Uterus (tissue), 4 donors: ENCODE data around the gene YBX1. TPM values are rescaled to one million over a fixed set of nuclear protein-coding genes. Genes with fewer than 3 reads are reported as not detected.

Source experiments
- DNase-seq, 2 donors: peaks; one replicate each; pipeline ENCODE4 v3.0.0-alpha.2; 2019 to 2020
- H3K27ac ChIP-seq, 2 donors: fragments of 200-600 bp; sonication (generic); 1 replicate in 1 of 2; 2 replicates in 1 of 2; pipeline ENCODE4 v1.5.1; 2016 to 2018
- H3K27me3 ChIP-seq, 2 donors: fragments of 200-600 bp; sonication (generic); one replicate each; pipeline ENCODE4 v1.5.1; 2018 to 2019; ENCODE audit warnings: control low read depth in 1 of 2
- H3K36me3 ChIP-seq, 2 donors: fragments of 200-600 bp; sonication (generic); one replicate each; pipeline ENCODE4 v1.5.1; 2019; ENCODE audit warnings: control low read depth in 1 of 2
- H3K4me1 ChIP-seq, 2 donors: fragments of 200-600 bp; sonication (generic); one replicate each; pipeline ENCODE4 v1.5.1; 2018 to 2019; ENCODE audit warnings: control low read depth in 1 of 2
- H3K4me3 ChIP-seq, 2 donors: fragments of 200-600 bp; sonication (generic); 1 replicate in 1 of 2; 2 replicates in 1 of 2; pipeline ENCODE4 v1.5.1; 2018 to 2019; ENCODE audit warnings: mild to moderate bottlenecking in 1 of 2
- H3K9me3 ChIP-seq, 2 donors: fragments of 200-600 bp; sonication (generic); one replicate each; pipeline ENCODE4 v1.5.1; 2019; ENCODE audit warnings: control low read depth in 1 of 2
- POLR2A ChIP-seq, 2 donors: fragments of 450-650 bp; IDR thresholded peaks; one replicate each; pipeline ENCODE4 v1.6.1; 2016; ENCODE audit warnings: antibody characterized with exemption in 2 of 2, mild to moderate bottlenecking in 1 of 2, moderate library complexity in 1 of 2
- intact Hi-C: fragments of 100-400 bp; cut with DNase I; formaldehyde crosslinking; loops from one replicate; pipeline ENCODE4 v1.15.1; 2023; ENCODE audit warnings: low total_unique reads
- total RNA-seq, 4 donors: library from RNA; depleted of rRNA in 3 of 4; stranded (reverse); fragments of >200 nt in 3 of 4; gene quantifications; one replicate each; pipeline versions ENCODE4 v1.1.0 to v1.2.4, GENCODE V29; 2014 to 2023
- TF ChIP-seq, protein P1 (sequence below), 4 experiments: fragments of 200-600 bp in 2 of 4; fragments of 450-650 bp in 2 of 4; sonication (generic) in 2 of 4; IDR thresholded peaks; one replicate each; pipeline ENCODE4 v1.5.1; 2016 to 2019; ENCODE audit warnings: antibody characterized with exemption in 4 of 4, mild to moderate bottlenecking in 2 of 4, moderate library complexity in 1 of 4
- donor health status: DM: yes; HTN: yes; CAD: no.

YBX1 gene
- total RNA-seq, 4 donors from 2014 or later, result 282 to 387 (median 333) TPM

DNA sequence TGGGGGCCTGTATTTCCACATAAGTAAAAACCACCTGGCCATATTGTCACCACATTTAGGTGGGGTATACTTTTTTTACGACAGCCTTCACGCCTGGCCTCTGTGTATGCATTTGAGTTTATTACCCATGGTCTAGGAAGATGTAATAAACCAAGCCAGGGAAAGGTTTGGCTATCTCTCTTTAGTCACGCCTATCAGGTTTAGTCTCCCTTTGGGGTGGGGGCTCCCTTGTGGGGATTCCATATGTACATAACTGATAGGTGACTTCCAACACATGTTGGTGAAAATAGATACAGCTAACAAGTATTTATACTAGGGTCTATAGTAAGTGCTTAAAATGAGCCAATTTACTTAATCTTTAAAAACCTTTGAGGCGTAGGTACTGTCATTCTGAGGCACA lies 4.2 kb downstream of the YBX1 start:
- Histone ChIP-seq H3K4me3 (no peak overlapping the region), H3K27me3 (no peaks in the 10 kb centered on the region)
- intact Hi-C loops, result no loop called here

DNA sequence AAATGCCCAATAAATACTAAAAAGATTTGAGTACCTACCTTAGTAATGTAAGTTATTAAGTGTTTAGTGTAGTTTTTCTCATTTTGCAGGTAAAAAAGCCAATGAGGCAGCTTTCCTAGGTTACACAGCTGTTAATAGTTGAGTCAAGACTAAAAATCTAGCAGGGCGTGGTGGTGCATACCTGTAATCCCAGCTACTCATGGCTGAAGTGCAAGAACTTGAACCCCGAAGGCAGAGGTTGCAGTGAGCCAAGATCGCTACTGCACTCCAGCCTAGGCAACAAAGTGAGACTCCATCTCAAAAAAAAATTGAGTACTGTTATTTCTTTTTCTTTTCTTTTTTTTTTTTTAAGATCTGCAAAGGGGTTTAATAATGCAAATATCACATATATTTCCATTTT lies 7.7 kb downstream of the YBX1 start:
- no peak overlapping the region for H3K27ac ChIP-seq

More for the DNA sequence above, 4.2 kb downstream of the YBX1 start:
- no peaks in the 10 kb centered on the region for H3K9me3 ChIP-seq
- no peak overlapping the region for H3K27ac ChIP-seq
- peaks cover 14 to 22% of the 10 kb centered on the region in 2 donors for H3K4me1 ChIP-seq
- TF ChIP-seq, protein P1, sequence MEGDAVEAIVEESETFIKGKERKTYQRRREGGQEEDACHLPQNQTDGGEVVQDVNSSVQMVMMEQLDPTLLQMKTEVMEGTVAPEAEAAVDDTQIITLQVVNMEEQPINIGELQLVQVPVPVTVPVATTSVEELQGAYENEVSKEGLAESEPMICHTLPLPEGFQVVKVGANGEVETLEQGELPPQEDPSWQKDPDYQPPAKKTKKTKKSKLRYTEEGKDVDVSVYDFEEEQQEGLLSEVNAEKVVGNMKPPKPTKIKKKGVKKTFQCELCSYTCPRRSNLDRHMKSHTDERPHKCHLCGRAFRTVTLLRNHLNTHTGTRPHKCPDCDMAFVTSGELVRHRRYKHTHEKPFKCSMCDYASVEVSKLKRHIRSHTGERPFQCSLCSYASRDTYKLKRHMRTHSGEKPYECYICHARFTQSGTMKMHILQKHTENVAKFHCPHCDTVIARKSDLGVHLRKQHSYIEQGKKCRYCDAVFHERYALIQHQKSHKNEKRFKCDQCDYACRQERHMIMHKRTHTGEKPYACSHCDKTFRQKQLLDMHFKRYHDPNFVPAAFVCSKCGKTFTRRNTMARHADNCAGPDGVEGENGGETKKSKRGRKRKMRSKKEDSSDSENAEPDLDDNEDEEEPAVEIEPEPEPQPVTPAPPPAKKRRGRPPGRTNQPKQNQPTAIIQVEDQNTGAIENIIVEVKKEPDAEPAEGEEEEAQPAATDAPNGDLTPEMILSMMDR (IDR thresholded peaks at IDR 0.05), result no peak
- TF ChIP-seq POLR2A (IDR thresholded peaks at IDR 0.05), result no peak
- no peaks in the 10 kb centered on the region for H3K36me3 ChIP-seq
- no peak for DNase-seq

DNA sequence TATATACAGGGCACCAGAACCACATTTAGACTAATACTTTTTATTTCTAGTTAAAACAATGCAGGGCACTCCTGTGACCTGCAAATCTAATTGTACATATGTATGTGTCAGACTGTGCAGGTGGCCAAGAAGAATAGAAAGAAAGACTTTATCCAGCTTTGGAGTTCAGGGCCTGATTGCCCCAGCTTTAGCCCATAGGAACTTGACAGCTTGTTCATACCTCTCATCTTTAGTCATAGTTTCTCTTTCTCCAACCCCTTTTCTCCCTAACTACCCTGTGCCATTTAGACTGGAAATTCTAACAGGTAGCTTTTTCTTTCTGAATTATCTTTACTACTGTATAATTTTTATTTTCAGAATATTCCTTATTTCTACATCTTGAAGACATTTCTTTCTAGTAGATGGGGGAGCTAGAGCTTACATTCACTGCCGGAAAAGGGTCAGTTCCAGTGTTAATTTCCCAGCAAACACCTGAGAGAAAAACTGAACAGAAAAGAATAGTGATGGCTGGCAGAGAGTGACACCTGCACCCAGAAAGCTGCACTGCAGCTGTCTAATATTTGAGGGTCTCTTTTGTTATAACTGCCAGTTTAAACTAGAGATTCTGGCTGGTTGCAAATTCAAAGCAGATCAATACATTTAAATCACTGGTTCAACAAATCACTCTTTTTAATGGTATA lies 8.4 kb downstream of the YBX1 start:
- no peaks in the 10 kb centered on the region for H3K9me3 ChIP-seq
- no peak for DNase-seq
- peaks cover 3 to 9% of the 10 kb centered on the region in 2 donors for H3K4me1 ChIP-seq
- TF ChIP-seq POLR2A (IDR thresholded peaks at IDR 0.05), result no peak
- H3K27me3 ChIP-seq, result no peaks in the 10 kb centered on the region
- no peaks in the 10 kb centered on the region for H3K36me3 ChIP-seq
- intact Hi-C loops, result no loop called here
- no peak overlapping the region for H3K4me3 ChIP-seq
- H3K27ac ChIP-seq, result no peak overlapping the region

More for the DNA sequence above, 7.7 kb downstream of the YBX1 start:
- H3K4me1 ChIP-seq, result peaks cover 3 to 15% of the 10 kb centered on the region in 2 donors
- TF ChIP-seq, protein P1 (IDR thresholded peaks at IDR 0.05), result no peak
- no peak for TF ChIP-seq POLR2A (IDR thresholded peaks at IDR 0.05)
- H3K4me3 ChIP-seq, result no peak overlapping the region
- no peaks in the 10 kb centered on the region for H3K27me3 ChIP-seq
- no peaks in the 10 kb centered on the region for H3K36me3 ChIP-seq
- intact Hi-C loops, result no loop called here
- H3K9me3 ChIP-seq, result no peaks in the 10 kb centered on the region
- no peak for DNase-seq

DNA sequence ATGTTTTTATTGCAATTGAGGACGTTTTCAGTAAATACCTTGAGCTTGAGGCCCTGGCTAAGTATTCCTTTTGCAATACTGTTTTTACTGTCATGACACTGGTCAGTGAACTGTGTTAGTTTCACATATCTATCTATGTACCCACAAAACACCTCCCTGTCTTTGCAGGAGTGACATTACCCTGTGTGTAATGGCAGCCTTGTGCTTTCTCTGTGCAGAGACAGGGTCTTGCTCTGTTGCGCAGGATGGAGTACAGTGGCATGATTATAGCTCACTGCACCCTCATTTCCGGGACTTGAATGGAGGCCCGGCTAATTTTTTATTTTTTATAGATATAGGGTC lies 8.9 kb downstream of the YBX1 start:
- H3K27me3 ChIP-seq, result no peaks in the 10 kb centered on the region
- H3K4me1 ChIP-seq, result peaks cover 3 to 5% of the 10 kb centered on the region in 2 donors
- no peak for DNase-seq
- no peaks in the 10 kb centered on the region for H3K36me3 ChIP-seq
- no peaks in the 10 kb centered on the region for H3K9me3 ChIP-seq
- H3K4me3 ChIP-seq, result no peak overlapping the region
- TF ChIP-seq, protein P1 (IDR thresholded peaks at IDR 0.05), result no peak
- no peak for TF ChIP-seq POLR2A (IDR thresholded peaks at IDR 0.05)
- intact Hi-C loops, result no loop called here
- H3K27ac ChIP-seq, result no peak overlapping the region

DNA sequence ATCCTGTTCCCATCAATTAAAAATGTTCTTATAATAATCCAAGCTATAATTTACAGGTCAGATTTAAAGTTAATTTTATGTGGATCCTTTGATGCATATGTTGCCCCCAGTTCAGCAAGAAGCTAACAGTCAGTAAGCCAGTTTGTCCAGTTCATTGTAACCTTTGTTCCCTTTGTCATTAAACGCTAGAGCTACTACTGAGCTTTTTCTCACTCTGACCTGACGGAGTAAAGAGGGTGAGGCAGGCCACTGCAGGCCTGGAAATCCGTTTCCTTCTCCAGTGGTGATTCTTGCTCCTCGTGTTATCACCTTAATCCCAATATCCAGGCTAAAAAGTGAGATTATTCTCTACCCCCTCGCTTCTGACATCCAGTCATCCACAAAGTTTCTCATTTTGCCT lies 10.2 kb downstream of the YBX1 start:
- Histone ChIP-seq H3K4me1 (peaks cover 0 to 3% of the 10 kb centered on the region in 2 donors), H3K27ac (no peak overlapping the region), H3K27me3 (no peaks in the 10 kb centered on the region), H3K36me3 (no peaks in the 10 kb centered on the region), H3K9me3 (no peaks in the 10 kb centered on the region), H3K4me3 (no peak overlapping the region)
- DNase-seq, result no peak
- intact Hi-C loops, result no loop called here
- TF ChIP-seq, protein P1 (IDR thresholded peaks at IDR 0.05), result no peak
- TF ChIP-seq POLR2A (IDR thresholded peaks at IDR 0.05), result no peak
